ENCODE results near the gene PKD2. TPM values are rescaled to one million over a fixed set of nuclear protein-coding genes. Genes with fewer than 3 reads are reported as not detected.

Gene PKD2
- total and polyA plus RNA-seq, 2 of the 4 experiments (the other 2 are of a cell fraction) = 43.8 to 51.3 TPM

DNA sequence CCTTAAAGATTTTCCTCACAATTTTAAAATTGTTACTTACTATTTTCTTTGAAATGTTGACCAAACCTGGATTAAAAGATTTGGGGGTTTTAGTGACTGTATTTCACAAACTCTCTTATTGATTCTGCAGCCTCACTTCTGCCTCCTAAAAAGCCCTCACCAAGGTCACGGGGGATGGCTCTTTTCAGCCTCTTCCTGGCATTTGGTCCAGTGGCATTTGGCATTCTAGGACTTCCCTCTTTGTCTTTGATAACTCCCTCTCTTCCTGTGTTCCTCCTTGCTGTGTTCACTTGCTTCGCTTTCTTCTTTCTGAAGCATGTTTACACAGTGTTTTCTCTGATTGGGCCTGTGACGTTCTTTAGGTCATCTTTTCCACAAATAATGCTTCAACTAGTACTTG, 21.5 kb downstream of the PKD2 start:
- H3K23ac ChIP-seq (ENCODE audit: low read depth, low read length) = peak overlapping the region; percentile 14; the same call in 1 of the 2 replicates
- 0 out of 3 replicates have a peak overlapping the region, but pooled peaks have one; percentile 3 for H2BK15ac ChIP-seq (ENCODE audit: low read depth, low read length)
- peak overlapping the region; percentile 15; the same call in 1 of the 2 replicates for H4K91ac ChIP-seq (ENCODE audit: insufficient read depth, low read depth, low read length)
- peak overlapping the region; percentile 61; the same call in 1 of the 2 replicates for H4K5ac ChIP-seq (ENCODE audit: low read depth, low read length)
- no peak overlapping the region for H2BK120ac ChIP-seq (ENCODE audit: low read depth, low read length)
- no peak overlapping the region for H3K4me2 ChIP-seq (ENCODE audit: low read depth, low read length)
- no peak overlapping the region for H2AFZ ChIP-seq (replicated peaks; ENCODE audit: low read length, poor library complexity)
- H3K14ac ChIP-seq (replicated peaks; ENCODE audit: low read depth, low read length) = 0 out of 2 replicates have a peak overlapping the region, but pooled peaks have one; percentile 51
- peak overlapping the region; percentile 1 for H2BK5ac ChIP-seq (ENCODE audit: low read depth, low read length, poor library complexity, severe bottlenecking)
- no peaks in the 10 kb centered on the region for H3K27me3 ChIP-seq (ENCODE audit: control insufficient read depth, insufficient read depth, low read length)
- no TSS peak for BruUV-seq (replicated peaks)
- peak overlapping the region; percentile 83; the same call in 1 of the 2 replicates for H2AK5ac ChIP-seq (ENCODE audit: low read depth, low read length)
- H3K36me3 ChIP-seq (ENCODE audit: control insufficient read depth, insufficient read depth, low read length) = peaks cover 11% of the 10 kb centered on the region
- H4K8ac ChIP-seq (ENCODE audit: low read depth in 2 of 2, low read length in 2 of 2) = no peak overlapping the region
- no peak overlapping the region for H3K56ac ChIP-seq (ENCODE audit: extremely low read depth, insufficient read depth, low read length)
- no peak overlapping the region for H3K4me3 ChIP-seq (ENCODE audit: insufficient read depth, low read depth, low read length)
- DNase-seq (no peak), ATAC-seq (ENCODE audit: low read depth) (no peak)
- H3K9me3 ChIP-seq (ENCODE audit: control insufficient read depth, insufficient read depth, low read length) = peaks cover 5% of the 10 kb centered on the region; the same call in 1 of the 2 replicates
- no peak for TF ChIP-seq POLR2A (IDR thresholded peaks at IDR 0.05; ENCODE audit: low read depth, low read length)
- TF ChIP-seq SMC3 (IDR thresholded peaks at IDR 0.05; ENCODE audit: low read depth, low read length) = no peak
- no peak for TF ChIP-seq USF2 (IDR thresholded peaks at IDR 0.05; ENCODE audit: low read depth, low read length)
- no peak for TF ChIP-seq CHD1 (IDR thresholded peaks at IDR 0.05; ENCODE audit: low read depth, low read length)
- TF ChIP-seq RAD21 (IDR thresholded peaks at IDR 0.05; ENCODE audit: low read length) = no peak
- TF ChIP-seq NFE2L2 (IDR thresholded peaks at IDR 0.05; ENCODE audit: low read depth, low read length) = no peak
- TF ChIP-seq ELK1 (IDR thresholded peaks at IDR 0.05; ENCODE audit: borderline replicate concordance, low read depth, low read length) = no peak
- no peak for TF ChIP-seq MAZ (IDR thresholded peaks at IDR 0.05; ENCODE audit: borderline replicate concordance, low read depth, low read length)
- no peak for TF ChIP-seq MAFK (IDR thresholded peaks at IDR 0.05; ENCODE audit: low read depth, low read length)
- no peak for TF ChIP-seq RCOR1 (IDR thresholded peaks at IDR 0.05; ENCODE audit: insufficient replicate concordance, low read length)
- TF ChIP-seq CTCF (conservative IDR thresholded peaks at IDR 0.05; ENCODE audit: low read depth, low read length) = no peak
- no peak for TF ChIP-seq MXI1 (IDR thresholded peaks at IDR 0.05; ENCODE audit: borderline replicate concordance, low read depth, low read length)
- TF ChIP-seq RFX5 (IDR thresholded peaks at IDR 0.05; ENCODE audit: low read depth, low read length) = no peak
- TF ChIP-seq FOS (IDR thresholded peaks at IDR 0.05; ENCODE audit: low read depth, low read length) = no peak
- no peak for TF ChIP-seq BHLHE40 (IDR thresholded peaks at IDR 0.05; ENCODE audit: low read depth, low read length)
- peaks cover 9% of the 10 kb centered on the region; the same call in 1 of the 2 replicates for H3K9me1 ChIP-seq (ENCODE audit: insufficient read depth, low read length)
- 93% methylated on average over 3 of the region's 3 CpGs; no CpG with 5 or more reads in 1 of the 2 experiments for WGBS, 2 experiments (ENCODE audit: extremely low coverage in 2 of 2, insufficient read length in 1 of 2)
- H3K79me1 ChIP-seq (ENCODE audit: low read depth in 1 of 2, low read length in 2 of 2) = peaks cover 43 to 58% of the 10 kb centered on the region in 2 experiments
- ChIA-PET CTCF (no interaction called here), POLR2A (ENCODE audit: unreplicated experiment) (no interaction called here)
- H4K20me1 ChIP-seq (ENCODE audit: insufficient read depth, low read length) = peaks cover 6% of the 10 kb centered on the region; the same call in 1 of the 2 replicates
- in situ Hi-C loops (cut with MboI; ENCODE audit: low sequenced_read_pairs) = no loop called here
- peaks cover 11% of the 10 kb centered on the region for H3K4me1 ChIP-seq (ENCODE audit: control insufficient read depth, insufficient read depth, low read length)
- H3K18ac ChIP-seq (ENCODE audit: low read depth, low read length) = peak overlapping the region; percentile 37; the same call in 1 of the 2 replicates
- intact Hi-C loops (cut with micrococcal nuclease) = loop anchor here (1.0 kb wide), 1 partner anchor 11 kb away; no protein-coding TSS in a partner anchor
- no peak overlapping the region for H2AK9ac ChIP-seq (replicated peaks; ENCODE audit: low read depth, low read length, poor library complexity)
- H3K27ac ChIP-seq (ENCODE audit: insufficient read depth, low read length) = no peak overlapping the region
- dilution Hi-C loops (cut with HindIII; ENCODE audit: low sequenced_read_pairs, unreplicated experiment) = no loop called here
- peak overlapping the region; percentile 14; the same call in 1 of the 2 replicates for H3K4ac ChIP-seq (ENCODE audit: low read depth, low read length)
- H3K9ac ChIP-seq (ENCODE audit: low read depth, low read length) = no peak overlapping the region
- peak overlapping the region; percentile 55; the same call in 1 of the 2 replicates for H2BK20ac ChIP-seq (ENCODE audit: low read depth, low read length)

All from IMR-90 (cell line).